K562 (cell line): Measurements from ENCODE around the gene IFNG-AS1. TPM values are rescaled to one million over a fixed set of nuclear protein-coding genes. Genes with fewer than 3 reads are reported as not detected.

ENCODE experiments used
- ATAC-seq: fragments of 200-7000 bp; cut with Tn5 transposase; 3 replicates; pipeline ENCODE4 v1.9.1; 2020; ENCODE audit warnings: moderate library complexity
- BruUV-seq: library from RNA; stranded (reverse); fragments of 400-500 nt; replicated peaks from 2 replicates; lab custom pipeline; 2021; lab: Mats Ljungman, UMichigan
- CTCF ChIA-PET: fragments of 300-600 bp; formaldehyde crosslinking; extraction: SDS; loops from one replicate; lab custom pipeline; 2021; ENCODE audit warnings: low intra/inter-chr PET ratio; lab: Yijun Ruan, JAX
- POLR2A ChIA-PET: fragments of 300-600, 350-650 bp; sonication (Branson Sonifier 250); formaldehyde crosslinking; extraction: SDS; loops from one replicate; lab custom pipeline; 2021; ENCODE audit warnings: antibody characterized with exemption, inconsistent platforms; lab: Yijun Ruan, JAX
- DNase-seq, 4 experiments: peaks; one replicate each; pipeline versions ENCODE4 v3.0.0 to v3.0.0-alpha.2; 2011 to 2018; ENCODE audit warnings: low spot score in 3 of 4, mixed read lengths in 3 of 4; ENCODE audit errors: extremely low read depth in 1 of 4
- FAIRE-seq: peaks from 2 replicates; lab custom pipeline; 2011; peaks lifted over from hg19 to GRCh38; lab: Jason Lieb, UNC
- H2AFZ ChIP-seq: 2 replicates; pipeline ENCODE4 v1.6.0; 2011; ENCODE audit warnings: low read depth, low read length, control low read depth, inconsistent platforms
- H3K27ac ChIP-seq: fragments of 200-600 bp; 3 replicates; pipeline ENCODE4 v1.8.0; 2011; ENCODE audit warnings: low read depth, mild to moderate bottlenecking, control low read depth, inconsistent platforms, low read length, moderate library complexity, mixed read lengths; ENCODE audit errors: extremely low read depth
- H3K27me3 ChIP-seq, 2 experiments: fragments of 300-600 bp in 1 of 2; 2 replicates in 1 of 2; 3 replicates in 1 of 2; pipeline versions ENCODE4 v1.6.0 to v1.8.0; 2011; ENCODE audit warnings: inconsistent platforms in 2 of 2, low read length in 2 of 2, mild to moderate bottlenecking in 1 of 2, mixed read lengths in 1 of 2, moderate library complexity in 1 of 2; ENCODE audit not compliant: control insufficient read depth in 2 of 2, insufficient read depth in 2 of 2
- H3K36me3 ChIP-seq: fragments of 300-600 bp; 3 replicates; pipeline ENCODE4 v1.8.0; 2011; ENCODE audit warnings: mild to moderate bottlenecking, low read length, inconsistent platforms; ENCODE audit not compliant: control insufficient read depth, insufficient read depth
- H3K4me1 ChIP-seq, 2 experiments: fragments of 200-600 bp in 1 of 2; replicated peaks in 1 of 2; 2 replicates in 1 of 2; 3 replicates in 1 of 2; pipeline versions ENCODE4 v1.5.1 to v1.8.0; 2011; ENCODE audit warnings: inconsistent platforms in 2 of 2, low read length in 2 of 2, mild to moderate bottlenecking in 1 of 2, mixed read lengths in 1 of 2, moderate library complexity in 1 of 2; ENCODE audit not compliant: control insufficient read depth in 2 of 2, insufficient read depth in 2 of 2
- H3K4me2 ChIP-seq: 2 replicates; pipeline ENCODE4 v1.6.1; 2011; ENCODE audit warnings: low read length, control low read depth, inconsistent platforms, mixed read lengths; ENCODE audit not compliant: insufficient read depth
- H3K4me3 ChIP-seq: fragments of 200-600 bp; sonication (generic), shearing (Covaris generic); 2 replicates; pipeline ENCODE4 v1.5.1; 2016; ENCODE audit warnings: control low read depth, inconsistent platforms
- H3K79me2 ChIP-seq: fragments of 200-600 bp; 3 replicates; pipeline ENCODE4 v1.8.0; 2011; ENCODE audit warnings: low read length, inconsistent platforms; ENCODE audit not compliant: control insufficient read depth, insufficient read depth
- H3K9ac ChIP-seq, 2 experiments: 2 replicates each; pipeline versions ENCODE4 v1.6.0 to v1.6.1; 2011; ENCODE audit warnings: low read depth in 2 of 2, low read length in 2 of 2, control low read depth in 1 of 2, inconsistent platforms in 1 of 2, mild to moderate bottlenecking in 1 of 2, mixed read lengths in 1 of 2; ENCODE audit not compliant: insufficient read depth in 1 of 2
- H3K9me1 ChIP-seq: one replicate; pipeline ENCODE4 v1.6.0; 2011; ENCODE audit warnings: inconsistent platforms, mild to moderate bottlenecking, low read length, moderate library complexity; ENCODE audit not compliant: control insufficient read depth, insufficient read depth
- H3K9me3 ChIP-seq: replicated peaks from 2 replicates; pipeline ENCODE4 v1.5.1; 2011; ENCODE audit warnings: low read depth, low read length, inconsistent platforms; ENCODE audit not compliant: control insufficient read depth, insufficient read depth
- H4K20me1 ChIP-seq: replicated peaks from 2 replicates; pipeline ENCODE4 v1.6.1; 2011; ENCODE audit warnings: low read length, inconsistent platforms, mixed read lengths; ENCODE audit not compliant: control insufficient read depth, insufficient read depth
- ASH1L ChIP-seq: fragments of 450-650 bp; IDR thresholded peaks from 2 replicates; pipeline ENCODE4 v1.6.1; 2018; ENCODE audit warnings: borderline replicate concordance, mild to moderate bottlenecking, low read depth; ENCODE audit not compliant: partially characterized antibody
- CBX5 ChIP-seq: IDR thresholded peaks from 2 replicates; pipeline ENCODE4 v1.6.1; 2014; ENCODE audit warnings: low read depth, borderline replicate concordance
- CBX8 ChIP-seq: fragments of 200-600 bp; sonication (generic); IDR thresholded peaks from 2 replicates; pipeline ENCODE4 v1.6.1; 2012; ENCODE audit warnings: borderline replicate concordance, mixed run types, low read depth, mild to moderate bottlenecking, moderate library complexity, mixed read lengths, low read length, control low read depth, inconsistent platforms; ENCODE audit not compliant: poor library complexity, severe bottlenecking; ENCODE audit errors: extremely low read depth
- HDAC8 ChIP-seq: fragments of 450-650 bp; IDR thresholded peaks from 2 replicates; pipeline ENCODE4 v1.6.1; 2016; ENCODE audit warnings: mild to moderate bottlenecking, missing genetic modification characterization, moderate library complexity, missing compliant biosample characterization
- MEF2D ChIP-seq: conservative IDR thresholded peaks from 2 replicates; pipeline ENCODE4 v1.6.1; 2016; ENCODE audit warnings: low read depth, missing genetic modification characterization, missing compliant biosample characterization
- SREBF1 ChIP-seq: fragments of 150-350 bp; IDR thresholded peaks from 2 replicates; pipeline ENCODE4 v1.6.1; 2014; ENCODE audit warnings: antibody characterized with exemption, low read depth, low read length, borderline replicate concordance
- WGBS: fragments of 100-300 bp; shearing (Covaris generic); methylation state at CpG from one replicate; pipeline ENCODE4 v1.1.6; 2016; ENCODE audit warnings: low coverage, mixed read lengths; ENCODE audit not compliant: insufficient coverage; ENCODE audit errors: missing lambda C conversion rate; 5-methylcytosine and 5-hydroxymethylcytosine counted together
- in situ Hi-C: fragments of 300-500 bp; cut with MboI; formaldehyde crosslinking; loops from 4 replicates; pipeline ENCODE4 v1.15.0; 2018; ENCODE audit warnings: inconsistent platforms, mixed read lengths
- intact Hi-C: fragments of 100-400 bp; cut with micrococcal nuclease; formaldehyde crosslinking; loops from 2 replicates; pipeline ENCODE4 v1.14.2; 2022
- polyA plus RNA-seq, 8 experiments: library from polyadenylated mRNA; depleted of rRNA in 4 of 8; stranded (reverse) in 5 of 8; unstranded in 3 of 8; fragments of >200 nt; fragmentation: Nextera tagmentation in 2 of 8; fragmentation: Illumina TruSeq in 1 of 8; extraction: Ambion mirVana in 2 of 8; extraction: Trizol in 1 of 8; gene quantifications; 2 replicates each; pipeline versions ENCODE4 v1.2.1 to v1.2.3, GENCODE V29; 2011 to 2014; ENCODE audit warnings: inconsistent platforms in 1 of 8, missing spikeins in 1 of 8
- total RNA-seq, 7 experiments: library from RNA; depleted of rRNA in 6 of 7; stranded (reverse); fragments of >200 nt in 6 of 7; fragmentation: Illumina TruSeq in 2 of 7; extraction: Trizol in 2 of 7; gene quantifications; 2 replicates each; pipeline versions ENCODE4 v1.2.1 to v1.2.3, GENCODE V29; 2011 to 2021; ENCODE audit warnings: low replicate concordance in 1 of 7

Gene IFNG-AS1
- total and polyA plus RNA-seq, 9 of the 15 experiments (the other 6 are each of a cell fraction or from before 2014, with no cell fraction given): not detected

DNA sequence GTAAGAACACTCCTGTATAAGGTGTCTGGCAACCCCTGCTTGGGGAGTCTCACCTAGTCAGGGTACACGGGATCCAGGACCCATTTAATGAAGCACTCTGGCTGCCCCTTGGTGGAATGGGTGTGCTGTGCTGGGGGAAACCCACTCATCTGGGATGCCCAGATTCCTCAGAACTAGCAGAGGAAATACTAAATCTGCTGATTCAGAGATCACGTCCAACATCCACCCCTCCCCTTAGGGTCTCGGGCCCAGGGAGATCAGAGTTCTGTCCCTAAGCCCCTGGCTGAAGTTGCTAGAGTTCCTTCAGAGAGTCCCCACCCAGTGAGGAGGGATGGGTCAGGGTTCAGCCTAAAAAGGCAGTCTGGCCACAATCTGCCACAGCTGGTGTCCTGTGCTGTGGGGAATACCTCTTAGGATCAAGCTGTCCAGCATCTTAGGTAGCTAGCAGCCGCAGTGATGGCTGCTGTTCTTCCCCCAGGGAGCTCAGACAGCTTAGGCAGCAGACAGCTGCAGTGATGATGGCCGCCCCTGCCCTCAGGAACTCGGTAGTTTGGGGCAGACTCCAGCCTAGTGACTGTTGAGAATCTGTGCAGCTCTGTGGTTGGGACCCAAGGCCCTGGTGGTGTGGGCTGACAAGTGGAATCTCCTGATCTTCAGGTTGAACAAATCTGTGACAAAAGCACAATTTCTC is 74.8 kb downstream of the IFNG-AS1 start:
- Histone ChIP-seq H2AFZ (no peak overlapping the region), H3K9ac (no peak overlapping the region)
- intact Hi-C loops: no loop called here
- TF ChIP-seq HDAC8 (tag) (no peak), SREBF1 (no peak), CBX5 (no peak), ASH1L (no peak), MEF2D (tag) (no peak), CBX8 (no peak)
- TF ChIP-seq, all 486 proteins: peak for 0
- no peaks in the 10 kb centered on the region for H3K9me1 ChIP-seq
- no peaks in the 10 kb centered on the region for H3K9me3 ChIP-seq
- ChIA-PET CTCF (no interaction called here), POLR2A (interaction anchor here (0.7 kb wide), 1 partner anchor 14 kb away, joined by 3 read pairs; no protein-coding TSS in a partner anchor)
- H3K27ac ChIP-seq: no peak overlapping the region
- peaks cover 0 to 6% of the 10 kb centered on the region in 2 experiments; a peak in 1 of 5 replicates for H3K27me3 ChIP-seq
- DNase-seq (no peak), FAIRE-seq (no peak), ATAC-seq (no peak)
- in situ Hi-C loops: no loop called here
- H3K4me2 ChIP-seq: no peak overlapping the region
- no peak overlapping the region for H3K4me3 ChIP-seq
- no peaks in the 10 kb centered on the region for H3K36me3 ChIP-seq
- 0% methylated on average over 6 of the region's 6 CpGs for WGBS
- H4K20me1 ChIP-seq: no peaks in the 10 kb centered on the region
- no peaks in the 10 kb centered on the region for H3K4me1 ChIP-seq
- H3K79me2 ChIP-seq: no peaks in the 10 kb centered on the region
- BruUV-seq: no TSS peak
